Type B pancreatic cell (in vitro differentiated cells): ENCODE measurements around the gene IKZF3. TPM values are rescaled to one million over a fixed set of nuclear protein-coding genes. Genes with fewer than 3 reads are reported as not detected.

Source experiments
- DNase-seq: peaks from one replicate; pipeline ENCODE4 v3.0.0; 2021; ENCODE audit warnings: mixed read lengths; ENCODE audit not compliant: unreplicated experiment; ENCODE audit errors: extremely low spot score
- H3K27ac Mint-ChIP-seq: 2 replicates; pipeline ENCODE4 v1.8.0; 2021; ENCODE audit warnings: mild to moderate bottlenecking, mixed read lengths
- H3K27me3 Mint-ChIP-seq: 2 replicates; pipeline ENCODE4 v1.8.0; 2021; ENCODE audit warnings: mixed read lengths
- H3K36me3 Mint-ChIP-seq: 2 replicates; pipeline ENCODE4 v1.8.0; 2021; ENCODE audit warnings: mixed read lengths
- H3K4me1 Mint-ChIP-seq: one replicate; pipeline ENCODE4 v1.8.0; 2021; ENCODE audit warnings: mixed read lengths; ENCODE audit not compliant: unreplicated experiment
- H3K4me3 Mint-ChIP-seq: 2 replicates; pipeline ENCODE4 v1.8.0; 2021; ENCODE audit warnings: mild to moderate bottlenecking, mixed read lengths
- H3K9me3 Mint-ChIP-seq: 2 replicates; pipeline ENCODE4 v1.8.0; 2021; ENCODE audit warnings: mixed read lengths
- total RNA-seq: library from RNA; stranded (reverse); gene quantifications from 2 replicates; pipeline ENCODE4 v1.2.1, GENCODE V29; 2021; ENCODE audit warnings: low replicate concordance
- TF ChIP-seq, protein P1 (sequence below): fragments of 200-600 bp; sonication (generic); conservative IDR thresholded peaks from 2 replicates; pipeline ENCODE4 v1.5.0; 2021; ENCODE audit warnings: antibody characterized with exemption, mild to moderate bottlenecking

The IKZF3 gene
- total RNA-seq, 1 donor from 2014 or later, result 0.19 TPM

DNA sequence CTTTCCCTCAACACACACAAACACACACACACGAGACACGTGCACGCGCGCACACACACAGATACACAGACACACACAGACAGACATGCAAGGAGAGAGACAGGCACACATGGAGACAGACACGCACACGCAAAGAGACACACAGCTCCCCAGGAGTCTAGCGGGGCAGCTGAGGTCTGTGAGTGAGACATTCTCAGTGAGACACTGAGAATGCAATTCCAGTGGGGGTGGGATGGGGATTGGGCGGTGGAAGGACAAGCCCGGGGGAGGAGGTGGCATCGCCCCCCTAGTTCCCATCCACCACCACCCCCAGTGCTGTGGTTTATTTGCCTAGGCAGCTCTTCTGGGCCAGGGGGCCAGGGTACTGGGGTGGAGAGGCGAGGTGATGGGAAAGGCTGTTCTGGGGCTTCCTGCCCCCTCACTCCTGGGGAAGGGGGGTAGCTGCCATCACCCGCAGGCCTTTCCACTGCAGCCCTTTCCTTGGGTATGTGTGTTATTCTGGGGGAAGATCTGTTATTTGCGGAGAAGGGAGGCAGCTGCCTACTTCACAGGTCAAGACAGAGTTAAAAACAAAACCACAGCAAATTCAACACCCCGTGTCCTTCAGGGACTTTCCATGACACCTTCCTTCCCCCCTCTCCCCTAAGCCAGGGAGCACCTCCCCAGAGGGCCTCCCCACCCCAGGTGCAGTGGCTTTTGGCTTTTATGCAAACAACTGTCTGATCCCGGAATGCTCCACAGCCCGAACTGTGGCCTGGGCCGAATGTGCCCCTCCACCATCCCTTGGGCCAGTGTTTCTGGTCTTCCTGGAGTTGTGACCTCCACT lies 108.3 kb downstream of the IKZF3 start:
- H3K36me3 Mint-ChIP-seq, result no peaks in the 10 kb centered on the region
- H3K27ac Mint-ChIP-seq, result peak overlapping the region; percentile 15
- no peaks in the 10 kb centered on the region for H3K9me3 Mint-ChIP-seq
- peak overlapping the region; percentile 61 for H3K4me3 Mint-ChIP-seq
- H3K27me3 Mint-ChIP-seq, result peaks cover 29% of the 10 kb centered on the region
- no peak for DNase-seq
- TF ChIP-seq, protein P1, sequence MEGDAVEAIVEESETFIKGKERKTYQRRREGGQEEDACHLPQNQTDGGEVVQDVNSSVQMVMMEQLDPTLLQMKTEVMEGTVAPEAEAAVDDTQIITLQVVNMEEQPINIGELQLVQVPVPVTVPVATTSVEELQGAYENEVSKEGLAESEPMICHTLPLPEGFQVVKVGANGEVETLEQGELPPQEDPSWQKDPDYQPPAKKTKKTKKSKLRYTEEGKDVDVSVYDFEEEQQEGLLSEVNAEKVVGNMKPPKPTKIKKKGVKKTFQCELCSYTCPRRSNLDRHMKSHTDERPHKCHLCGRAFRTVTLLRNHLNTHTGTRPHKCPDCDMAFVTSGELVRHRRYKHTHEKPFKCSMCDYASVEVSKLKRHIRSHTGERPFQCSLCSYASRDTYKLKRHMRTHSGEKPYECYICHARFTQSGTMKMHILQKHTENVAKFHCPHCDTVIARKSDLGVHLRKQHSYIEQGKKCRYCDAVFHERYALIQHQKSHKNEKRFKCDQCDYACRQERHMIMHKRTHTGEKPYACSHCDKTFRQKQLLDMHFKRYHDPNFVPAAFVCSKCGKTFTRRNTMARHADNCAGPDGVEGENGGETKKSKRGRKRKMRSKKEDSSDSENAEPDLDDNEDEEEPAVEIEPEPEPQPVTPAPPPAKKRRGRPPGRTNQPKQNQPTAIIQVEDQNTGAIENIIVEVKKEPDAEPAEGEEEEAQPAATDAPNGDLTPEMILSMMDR, result no peak
- H3K4me1 Mint-ChIP-seq, result peaks cover 20% of the 10 kb centered on the region

- no peak for DNase-seq
- H3K4me3 Mint-ChIP-seq, result peak overlapping the region; percentile 61
- H3K36me3 Mint-ChIP-seq, result no peaks in the 10 kb centered on the region
- H3K9me3 Mint-ChIP-seq, result no peaks in the 10 kb centered on the region
- H3K27ac Mint-ChIP-seq, result peak overlapping the region; percentile 15
- peaks cover 20% of the 10 kb centered on the region for H3K4me1 Mint-ChIP-seq
- TF ChIP-seq, protein P1, result no peak
- H3K27me3 Mint-ChIP-seq, result peaks cover 29% of the 10 kb centered on the region
Measured at GRCh38 chr17:39754958-39755553, 109.1 kb downstream of the IKZF3 start.

GRCh38 chr17:39754161-39754957 lies 109.8 kb downstream of the IKZF3 start:
- peak overlapping the region; percentile 75 for H3K4me3 Mint-ChIP-seq
- DNase-seq, result peak; percentile 93
- no peaks in the 10 kb centered on the region for H3K36me3 Mint-ChIP-seq
- H3K27ac Mint-ChIP-seq, result no peak overlapping the region
- peaks cover 20% of the 10 kb centered on the region for H3K4me1 Mint-ChIP-seq
- H3K9me3 Mint-ChIP-seq, result no peaks in the 10 kb centered on the region
- peaks cover 29% of the 10 kb centered on the region for H3K27me3 Mint-ChIP-seq
- TF ChIP-seq, protein P1, result peak; percentile 99

DNA sequence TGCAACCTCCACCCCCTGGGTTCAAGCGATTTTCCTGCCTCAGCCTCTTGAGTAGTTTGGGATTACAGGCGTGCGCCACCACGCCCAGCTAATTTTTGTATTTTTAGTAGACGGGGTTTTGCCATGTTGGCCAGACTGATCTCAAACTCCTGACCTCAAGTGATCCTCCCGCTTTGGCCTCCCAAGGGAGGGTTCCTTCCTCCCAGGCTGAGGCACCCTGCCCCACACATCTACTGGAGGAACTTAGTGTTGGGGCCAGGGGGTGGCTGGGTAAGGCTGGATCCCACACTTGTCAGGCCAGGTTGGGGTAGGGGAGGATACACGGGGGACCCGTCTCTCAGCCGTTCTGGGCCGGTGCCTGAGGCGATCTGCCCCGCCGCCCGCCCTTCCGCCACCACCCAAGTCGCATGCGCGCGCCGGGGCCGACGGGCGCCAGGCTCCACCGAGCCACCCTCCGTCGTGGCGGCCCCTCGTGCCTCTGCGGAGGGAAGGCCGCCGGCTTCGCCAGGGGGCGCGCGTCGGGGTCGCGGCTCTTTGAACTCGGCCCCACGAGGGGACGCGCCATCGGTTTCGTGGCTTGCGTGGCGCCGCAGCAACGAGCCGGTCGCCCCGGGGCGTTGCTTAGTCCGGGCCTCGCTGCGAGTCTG lies 110.5 kb downstream of the IKZF3 start:
- H3K27ac Mint-ChIP-seq, result no peak overlapping the region
- peaks cover 24% of the 10 kb centered on the region for H3K27me3 Mint-ChIP-seq
- TF ChIP-seq, protein P1, result no peak
- H3K36me3 Mint-ChIP-seq, result no peaks in the 10 kb centered on the region
- DNase-seq, result no peak
- peaks cover 20% of the 10 kb centered on the region for H3K4me1 Mint-ChIP-seq
- H3K9me3 Mint-ChIP-seq, result no peaks in the 10 kb centered on the region
- H3K4me3 Mint-ChIP-seq, result peak overlapping the region; percentile 75

DNA sequence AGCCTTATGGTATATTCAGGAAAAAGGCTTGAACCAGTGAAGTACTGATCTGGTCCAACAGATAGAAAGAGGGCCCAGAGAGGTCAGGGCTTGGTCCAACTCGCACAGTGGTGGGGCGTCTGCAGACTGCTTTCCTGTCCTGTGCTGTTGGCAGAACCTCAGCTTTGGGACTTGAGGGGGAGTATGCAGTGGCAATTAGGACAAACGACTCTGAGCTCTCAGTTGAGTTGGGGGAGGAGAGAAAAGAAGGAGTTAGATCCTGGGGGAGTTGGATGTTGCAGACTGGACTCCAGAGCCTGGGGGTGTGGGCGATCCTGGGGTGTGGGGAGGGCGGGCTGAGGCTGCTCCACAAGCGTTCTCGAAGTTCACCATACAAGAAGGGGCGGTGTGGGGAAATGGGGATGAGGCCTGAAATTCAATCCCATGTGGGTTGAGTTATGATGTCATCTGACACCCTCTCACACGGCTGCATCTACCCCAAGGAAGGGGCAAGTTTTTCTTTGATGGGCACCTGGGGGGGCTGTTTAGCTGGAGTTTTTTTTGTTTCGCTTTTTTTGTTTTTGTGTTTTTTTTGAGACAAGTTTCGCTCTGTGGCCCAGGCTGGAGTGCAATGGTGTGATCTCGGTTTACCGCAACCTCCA lies 111.8 kb downstream of the IKZF3 start:
- H3K4me3 Mint-ChIP-seq, result peak overlapping the region; percentile 85
- peak overlapping the region; percentile 69 for H3K27ac Mint-ChIP-seq
- DNase-seq, result no peak
- H3K9me3 Mint-ChIP-seq, result no peaks in the 10 kb centered on the region
- H3K27me3 Mint-ChIP-seq, result peaks cover 11% of the 10 kb centered on the region
- TF ChIP-seq, protein P1, result no peak
- peaks cover 3% of the 10 kb centered on the region for H3K36me3 Mint-ChIP-seq
- H3K4me1 Mint-ChIP-seq, result peaks cover 20% of the 10 kb centered on the region
